HG03460 (cell line): Measurements from ENCODE around the gene RPLP2.

Experiments
- ATAC-seq: cut with Tn5 transposase; IDR thresholded peaks from one replicate; pipeline ENCODE4 v1.9.1; 2021; ENCODE audit not compliant: unreplicated experiment

The RPLP2 gene

GRCh38 chr11:773425-773824, 36.3 kb upstream of the RPLP2 start:
- ATAC-seq, result no peak

GRCh38 chr11:773830-774229, 35.9 kb upstream of the RPLP2 start:
- ATAC-seq, result no peak

GRCh38 chr11:774873-775592, 34.7 kb upstream of the RPLP2 start:
- no peak for ATAC-seq

GRCh38 chr11:776263-776560, 33.6 kb upstream of the RPLP2 start:
- no peak for ATAC-seq

GRCh38 chr11:776561-777287, 33.0 kb upstream of the RPLP2 start:
- peak; percentile 25 for ATAC-seq

GRCh38 chr11:777288-778255, 32.2 kb upstream of the RPLP2 start, which contains the start of gene GATD1:
Gene GATD1 (minus strand): TSS chr11:777487. CDS start chr11:777462, 25 bp downstream.
- ATAC-seq, result peak; percentile 66

- ATAC-seq, result no peak
Observed at GRCh38 chr11:778976-779954, 30.5 kb upstream of the RPLP2 start.

GRCh38 chr11:779955-780532, 29.7 kb upstream of the RPLP2 start:
- ATAC-seq, result no peak

GRCh38 chr11:782264-783174, 27.2 kb upstream of the RPLP2 start:
- no peak for ATAC-seq

GRCh38 chr11:783581-784015, 26.2 kb upstream of the RPLP2 start:
- no peak for ATAC-seq

- no peak for ATAC-seq
Observed at GRCh38 chr11:786235-787083, 23.3 kb upstream of the RPLP2 start.

- ATAC-seq, result no peak
Observed at GRCh38 chr11:787084-787675, 22.6 kb upstream of the RPLP2 start.

- no peak for ATAC-seq
Observed at GRCh38 chr11:788009-788640, 21.6 kb upstream of the RPLP2 start.

- no peak for ATAC-seq
Observed at GRCh38 chr11:788953-789940, 20.5 kb upstream of the RPLP2 start.

- no peak for ATAC-seq
Observed at GRCh38 chr11:789943-790342, 19.8 kb upstream of the RPLP2 start, which contains the start of gene CEND1. Gene CEND1 (minus strand): TSS chr11:790090. CDS start chr11:788576, 1,514 bp downstream.
